ENCODE data around the gene FGF12.

FGF12 gene

DNA sequence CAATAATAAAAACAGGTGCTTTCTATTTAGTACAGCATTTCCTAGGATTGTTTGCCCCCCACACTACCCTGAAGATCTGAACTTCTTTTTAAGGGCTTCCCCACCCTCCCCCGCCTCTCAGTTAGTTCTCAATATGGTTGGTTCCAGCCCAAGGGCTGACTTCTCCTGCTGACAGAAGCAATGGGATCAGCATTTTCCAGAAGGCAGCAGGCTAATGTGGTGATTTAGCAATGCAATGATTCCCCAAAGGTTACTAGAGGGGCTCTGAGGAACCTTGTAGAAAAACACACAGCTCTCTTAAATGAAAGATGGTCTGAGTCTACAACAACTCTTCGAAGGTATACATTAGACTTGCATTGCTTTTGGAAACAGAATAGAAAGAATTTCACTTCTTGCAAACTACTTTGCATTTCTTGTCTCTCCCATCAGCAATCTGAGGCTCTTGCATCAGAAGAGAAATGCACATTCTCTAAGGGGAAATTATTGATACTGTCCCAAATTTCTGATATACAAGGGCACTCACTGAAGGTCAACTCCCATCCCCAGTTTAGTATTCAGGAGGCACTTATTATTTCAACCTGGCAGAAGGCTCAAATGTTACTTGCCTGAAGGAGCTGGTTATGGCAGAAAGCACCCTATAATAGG lies 30.3 kb downstream of the FGF12 start:
- H3F3A ChIP-seq (ENCODE audit: control insufficient read depth, insufficient read depth): no peaks in the 10 kb centered on the region
- no peak overlapping the region for H3K27ac ChIP-seq (ENCODE audit: low read depth, low read length)
- no peak for TF ChIP-seq EZH2phosphoT487 (IDR thresholded peaks at IDR 0.05; ENCODE audit: borderline replicate concordance, low read length)
- TF ChIP-seq, protein P1, sequence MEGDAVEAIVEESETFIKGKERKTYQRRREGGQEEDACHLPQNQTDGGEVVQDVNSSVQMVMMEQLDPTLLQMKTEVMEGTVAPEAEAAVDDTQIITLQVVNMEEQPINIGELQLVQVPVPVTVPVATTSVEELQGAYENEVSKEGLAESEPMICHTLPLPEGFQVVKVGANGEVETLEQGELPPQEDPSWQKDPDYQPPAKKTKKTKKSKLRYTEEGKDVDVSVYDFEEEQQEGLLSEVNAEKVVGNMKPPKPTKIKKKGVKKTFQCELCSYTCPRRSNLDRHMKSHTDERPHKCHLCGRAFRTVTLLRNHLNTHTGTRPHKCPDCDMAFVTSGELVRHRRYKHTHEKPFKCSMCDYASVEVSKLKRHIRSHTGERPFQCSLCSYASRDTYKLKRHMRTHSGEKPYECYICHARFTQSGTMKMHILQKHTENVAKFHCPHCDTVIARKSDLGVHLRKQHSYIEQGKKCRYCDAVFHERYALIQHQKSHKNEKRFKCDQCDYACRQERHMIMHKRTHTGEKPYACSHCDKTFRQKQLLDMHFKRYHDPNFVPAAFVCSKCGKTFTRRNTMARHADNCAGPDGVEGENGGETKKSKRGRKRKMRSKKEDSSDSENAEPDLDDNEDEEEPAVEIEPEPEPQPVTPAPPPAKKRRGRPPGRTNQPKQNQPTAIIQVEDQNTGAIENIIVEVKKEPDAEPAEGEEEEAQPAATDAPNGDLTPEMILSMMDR (IDR thresholded peaks at IDR 0.05; ENCODE audit: low read depth, low read length, poor library complexity, severe bottlenecking): no peak
- no peaks in the 10 kb centered on the region for H3K4me1 ChIP-seq (ENCODE audit: control insufficient read depth, low read length)
- H3K9me2 ChIP-seq (replicated peaks; ENCODE audit: control insufficient read depth, low read length): no peaks in the 10 kb centered on the region
- H4K20me1 ChIP-seq (ENCODE audit: control insufficient read depth, insufficient read depth, low read depth, low read length): no peaks in the 10 kb centered on the region
- H3K79me2 ChIP-seq (ENCODE audit: control insufficient read depth, low read length): no peaks in the 10 kb centered on the region
- no peak overlapping the region for H3K4me2 ChIP-seq (ENCODE audit: low read length)
- H3K9me3 ChIP-seq (ENCODE audit: control insufficient read depth, insufficient read depth, low read length): no peaks in the 10 kb centered on the region
- H3K4me3 ChIP-seq (ENCODE audit: low read length): no peak overlapping the region
- H3K36me3 ChIP-seq (ENCODE audit: control insufficient read depth, low read length): no peaks in the 10 kb centered on the region
- H3K27me3 ChIP-seq (ENCODE audit: control insufficient read depth, low read length): no peaks in the 10 kb centered on the region

DNA sequence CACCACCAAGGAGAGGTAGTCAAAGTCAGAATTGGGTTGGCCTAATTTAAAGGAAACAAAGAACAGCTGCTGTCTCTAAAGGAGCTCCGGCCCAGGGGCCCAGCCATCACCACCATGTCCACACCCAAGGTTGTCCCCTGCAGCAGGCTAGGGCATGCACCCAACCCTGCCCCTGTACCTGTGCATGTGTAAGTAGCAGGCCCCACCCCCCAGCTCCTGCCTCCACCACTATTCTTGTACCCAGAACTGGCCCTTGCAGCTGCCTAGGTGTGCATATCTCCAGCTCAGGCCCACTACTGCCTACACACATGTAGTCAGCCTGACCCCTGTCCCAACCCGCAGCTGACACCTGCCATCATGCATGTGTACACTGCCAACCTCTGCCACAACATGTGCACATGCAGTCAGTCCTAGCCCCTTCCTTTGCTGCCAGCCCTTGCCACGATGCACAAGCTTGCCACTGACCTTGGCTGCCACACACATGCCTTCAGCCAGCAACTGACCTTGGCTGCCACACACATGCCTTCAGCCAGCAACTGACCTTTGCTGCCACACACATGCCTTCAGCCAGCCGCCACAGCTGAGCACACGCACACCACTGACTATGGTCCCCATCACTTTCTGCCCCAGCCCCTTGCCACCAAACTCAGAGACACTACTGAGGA lies 39.7 kb downstream of the FGF12 start:
- Histone ChIP-seq H3K27ac (ENCODE audit: low read depth, low read length) (no peak overlapping the region), H3K4me2 (ENCODE audit: low read length) (no peak overlapping the region), H3K4me1 (ENCODE audit: control insufficient read depth, low read length) (no peaks in the 10 kb centered on the region), H3F3A (ENCODE audit: control insufficient read depth, insufficient read depth) (no peaks in the 10 kb centered on the region), H3K79me2 (ENCODE audit: control insufficient read depth, low read length) (no peaks in the 10 kb centered on the region), H3K9me3 (ENCODE audit: control insufficient read depth, insufficient read depth, low read length) (no peaks in the 10 kb centered on the region), H3K27me3 (ENCODE audit: control insufficient read depth, low read length) (no peaks in the 10 kb centered on the region), H3K9me2 (replicated peaks; ENCODE audit: control insufficient read depth, low read length) (no peaks in the 10 kb centered on the region), H3K36me3 (ENCODE audit: control insufficient read depth, low read length) (no peaks in the 10 kb centered on the region), H3K4me3 (ENCODE audit: low read length) (no peak overlapping the region), H4K20me1 (ENCODE audit: control insufficient read depth, insufficient read depth, low read depth, low read length) (no peaks in the 10 kb centered on the region)
- TF ChIP-seq EZH2phosphoT487 (IDR thresholded peaks at IDR 0.05; ENCODE audit: borderline replicate concordance, low read length): no peak
- TF ChIP-seq, protein P1 (IDR thresholded peaks at IDR 0.05; ENCODE audit: low read depth, low read length, poor library complexity, severe bottlenecking): no peak

GRCh38 chr3:192685801-192686200 lies 41.5 kb downstream of the FGF12 start:
- Histone ChIP-seq H3K4me3 (ENCODE audit: low read length) (no peak overlapping the region), H3K9me3 (ENCODE audit: control insufficient read depth, insufficient read depth, low read length) (no peaks in the 10 kb centered on the region), H3K79me2 (ENCODE audit: control insufficient read depth, low read length) (no peaks in the 10 kb centered on the region), H3K4me2 (ENCODE audit: low read length) (no peak overlapping the region), H3K27me3 (ENCODE audit: control insufficient read depth, low read length) (no peaks in the 10 kb centered on the region), H3F3A (ENCODE audit: control insufficient read depth, insufficient read depth) (no peaks in the 10 kb centered on the region), H3K27ac (ENCODE audit: low read depth, low read length) (no peak overlapping the region), H3K4me1 (ENCODE audit: control insufficient read depth, low read length) (no peaks in the 10 kb centered on the region), H3K9me2 (replicated peaks; ENCODE audit: control insufficient read depth, low read length) (no peaks in the 10 kb centered on the region), H4K20me1 (ENCODE audit: control insufficient read depth, insufficient read depth, low read depth, low read length) (no peaks in the 10 kb centered on the region), H3K36me3 (ENCODE audit: control insufficient read depth, low read length) (no peaks in the 10 kb centered on the region)
- no peak for TF ChIP-seq EZH2phosphoT487 (IDR thresholded peaks at IDR 0.05; ENCODE audit: borderline replicate concordance, low read length)
- TF ChIP-seq, protein P1 (IDR thresholded peaks at IDR 0.05; ENCODE audit: low read depth, low read length, poor library complexity, severe bottlenecking): no peak

Data from DOHH2 (cell line).